DMS79 treated with DMSO at 0.1 percent for 48 hours (cell line): ENCODE data around the gene GXYLT1.
"Not testable (repeated sequence)": the region's sequence is repeated elsewhere in the genome, so short reads cannot be mapped to it uniquely, and the experiment has no call there.

Experiments used
- DNase-seq: peaks from one replicate; lab custom pipeline; 2025; lab: John Stamatoyannopoulos, UW

The GXYLT1 gene

DNA sequence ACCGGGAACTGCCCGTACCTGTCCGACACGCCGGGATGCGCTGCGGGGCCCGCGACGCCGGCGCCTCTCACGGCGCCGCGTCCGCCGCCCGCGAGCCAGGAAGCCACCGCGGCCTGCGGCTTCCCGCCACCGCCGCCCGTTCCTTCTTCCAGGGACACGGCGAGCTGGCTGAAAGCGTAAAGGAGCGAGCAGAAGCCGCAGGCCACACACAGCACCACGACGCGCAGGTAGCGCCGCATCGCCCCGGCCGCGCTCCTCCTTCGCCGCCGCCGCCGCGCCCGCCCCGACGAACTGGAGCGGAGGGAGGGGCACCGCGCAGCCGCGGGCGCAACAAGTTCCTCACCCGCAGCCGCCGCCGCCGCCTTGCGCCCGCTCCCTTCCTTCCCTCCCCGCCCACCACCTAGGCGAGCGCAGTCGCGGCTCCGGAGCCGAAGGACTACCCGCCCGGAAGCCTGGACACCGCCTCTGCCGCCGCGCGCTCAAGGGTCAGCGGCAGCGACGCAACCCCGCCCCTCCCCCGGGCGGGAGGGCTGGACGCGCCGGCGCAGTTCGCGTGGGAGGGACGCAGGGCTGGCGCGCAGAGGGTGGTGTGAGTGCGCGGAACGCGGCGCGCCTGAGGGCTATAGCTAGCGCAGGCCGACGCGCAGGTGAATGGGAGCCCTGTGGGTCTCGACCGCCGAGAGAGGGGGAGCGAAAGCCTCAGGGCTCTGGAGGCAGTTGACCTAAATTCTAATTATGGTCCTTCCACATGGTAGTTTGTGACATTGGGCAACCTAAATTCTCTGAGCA lies at the start of gene GXYLT1:
Gene GXYLT1 (minus strand): TSS at position 467 of the 789 bp plus-strand sequence. CDS start 228 bp downstream, at position 239.
- peak; percentile 84 for DNase-seq

DNA sequence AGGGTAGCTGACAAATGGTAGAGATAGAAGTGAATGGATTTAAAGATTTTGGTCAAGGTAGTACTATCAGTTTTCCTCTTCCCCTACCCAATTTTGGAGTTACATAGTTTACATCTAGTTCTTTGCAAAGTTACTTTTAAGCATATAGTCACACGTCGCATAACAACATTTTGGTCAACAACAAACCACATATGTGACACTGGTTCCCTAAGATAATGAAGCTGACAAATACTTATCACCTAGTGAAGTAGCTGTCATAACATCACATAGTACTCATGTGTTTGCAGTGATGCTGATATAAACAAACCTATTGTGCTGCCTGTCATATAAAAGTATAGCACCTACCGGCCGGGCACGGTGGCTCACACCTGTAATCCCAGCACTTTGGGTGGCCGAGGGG lies 48.0 kb upstream of the GXYLT1 start:
- DNase-seq: no peak

- no peak for DNase-seq
Observed at GRCh38 chr12:42192258-42192657, 47.6 kb upstream of the GXYLT1 start.

GRCh38 chr12:42190376-42190775 lies 45.7 kb upstream of the GXYLT1 start:
- DNase-seq: no peak

- not testable (repeated sequence) for DNase-seq
Observed at GRCh38 chr12:42188275-42188674, 43.6 kb upstream of the GXYLT1 start.

- no peak for DNase-seq
Observed at GRCh38 chr12:42187799-42188198, 43.1 kb upstream of the GXYLT1 start.

GRCh38 chr12:42186793-42187192 lies 42.1 kb upstream of the GXYLT1 start:
- no peak for DNase-seq

DNA sequence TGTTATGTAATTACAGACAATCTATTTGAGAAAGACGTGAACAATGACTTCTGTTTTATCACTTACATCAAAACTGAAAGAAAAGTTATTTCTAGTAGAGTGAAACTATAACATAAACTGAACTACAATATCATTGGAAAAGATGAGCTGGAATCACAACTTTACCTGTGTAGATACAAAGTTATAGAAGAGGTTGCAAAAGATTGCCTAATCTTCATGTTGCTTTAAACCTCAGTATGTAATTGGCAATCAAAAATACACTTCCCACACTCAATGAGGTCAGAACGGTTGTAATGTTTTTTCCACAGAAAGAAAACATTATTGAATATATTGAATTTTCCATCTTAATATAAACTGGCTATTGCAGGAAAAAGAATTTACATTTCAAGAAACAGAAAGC lies 37.7 kb upstream of the GXYLT1 start:
- no peak for DNase-seq

DNA sequence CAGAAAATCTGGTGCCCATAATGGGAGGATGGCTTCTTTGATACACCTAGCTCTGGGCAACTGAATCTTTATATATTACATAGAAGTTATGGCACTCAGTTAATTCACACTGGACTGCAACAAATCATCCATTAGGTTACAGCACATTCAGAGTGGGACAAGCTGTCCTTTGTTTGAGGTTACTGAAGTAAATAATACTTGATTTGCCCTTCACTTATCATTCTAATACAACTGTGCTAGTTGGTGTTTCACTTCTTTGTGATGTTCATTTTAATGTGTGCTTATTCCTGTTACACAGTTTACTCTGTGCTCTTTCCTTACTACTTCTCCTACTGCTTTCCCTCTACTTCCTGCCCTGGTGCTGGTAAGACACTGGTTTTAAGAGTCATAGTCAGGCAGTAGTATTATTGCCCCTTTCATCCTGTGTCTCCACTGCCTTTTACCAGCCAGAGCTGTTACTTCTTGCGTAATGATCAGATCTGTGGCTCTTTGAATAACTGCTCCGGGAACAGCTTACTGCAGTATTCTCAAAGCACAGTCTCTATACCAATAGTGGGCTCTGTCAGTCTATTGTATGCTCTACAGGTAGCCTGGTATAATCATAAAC lies 36.4 kb upstream of the GXYLT1 start:
- DNase-seq: no peak

- DNase-seq: no peak
Observed at GRCh38 chr12:42178101-42178500, 33.4 kb upstream of the GXYLT1 start.

DNA sequence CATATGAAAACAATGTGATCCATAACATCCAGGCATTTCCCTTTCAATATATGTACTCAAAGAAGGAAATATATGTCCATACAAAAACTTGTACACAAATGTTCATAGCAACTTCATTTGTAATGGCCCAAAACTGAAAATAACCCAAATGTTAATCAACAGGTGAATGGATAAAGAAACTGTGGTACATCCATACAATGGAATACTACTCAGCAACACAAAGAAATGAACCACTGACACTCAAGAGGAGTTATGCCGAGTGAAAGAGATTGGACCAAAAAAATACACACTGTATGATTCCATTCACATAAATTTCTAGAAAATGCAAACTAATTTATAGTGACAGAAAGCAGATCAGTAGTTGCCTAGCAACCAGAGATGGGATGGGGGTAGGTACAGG lies 30.3 kb upstream of the GXYLT1 start:
- no peak for DNase-seq

GRCh38 chr12:42173961-42174521 lies 29.4 kb upstream of the GXYLT1 start:
- DNase-seq: no peak

DNA sequence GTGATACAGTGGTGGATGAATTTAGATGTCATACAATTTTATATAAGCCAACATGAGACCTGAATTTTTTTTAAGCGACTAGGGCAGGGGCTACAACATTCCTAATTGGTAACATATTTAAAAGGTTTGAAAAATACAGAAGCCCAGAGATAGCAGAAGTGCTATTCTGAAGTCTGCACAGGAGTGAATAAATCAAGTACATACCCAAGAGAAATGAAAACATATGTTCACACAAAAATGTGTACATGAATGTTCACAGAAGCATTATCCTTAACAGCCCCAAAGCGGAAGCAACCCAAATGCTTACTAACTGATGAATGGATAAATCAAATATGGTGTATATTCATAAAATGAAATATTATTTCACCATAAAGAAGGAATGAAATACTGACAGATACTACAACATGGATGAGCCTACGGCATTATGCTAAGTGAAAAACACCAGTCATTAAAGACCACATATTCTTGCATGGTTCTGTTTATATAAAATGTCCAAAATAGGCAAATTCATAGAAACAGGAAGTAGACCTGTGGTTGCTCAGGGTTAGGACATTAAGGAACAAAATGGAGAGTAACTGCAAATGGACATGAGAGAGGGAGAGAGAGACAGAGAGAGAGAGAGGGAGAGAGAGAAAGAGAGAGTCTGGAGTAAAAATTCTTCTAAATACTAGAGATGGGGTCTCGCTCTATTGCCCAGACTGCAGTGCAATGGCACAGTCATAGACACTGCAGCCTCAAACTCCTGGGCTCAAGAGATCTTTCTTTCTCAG lies 28.0 kb upstream of the GXYLT1 start:
- DNase-seq: no peak

DNA sequence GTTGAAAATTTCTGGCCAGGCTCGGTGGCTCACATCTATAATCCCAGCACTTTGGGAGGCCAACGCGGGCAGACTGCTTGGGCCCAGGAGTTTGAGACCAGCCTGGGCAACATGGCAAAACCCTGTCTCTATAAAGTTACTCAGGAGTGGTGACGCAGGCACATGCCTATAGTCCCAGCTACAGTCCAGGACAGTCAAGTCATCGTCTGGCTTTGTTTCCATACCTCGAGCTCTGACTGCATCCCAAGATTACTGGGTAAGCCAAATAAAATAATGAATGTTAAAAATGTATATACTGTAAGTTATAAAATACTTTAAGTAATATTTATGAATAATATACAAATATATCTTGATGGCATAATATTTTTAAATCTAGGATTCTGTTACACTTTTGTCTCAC lies 23.0 kb upstream of the GXYLT1 start:
- no peak for DNase-seq

DNA sequence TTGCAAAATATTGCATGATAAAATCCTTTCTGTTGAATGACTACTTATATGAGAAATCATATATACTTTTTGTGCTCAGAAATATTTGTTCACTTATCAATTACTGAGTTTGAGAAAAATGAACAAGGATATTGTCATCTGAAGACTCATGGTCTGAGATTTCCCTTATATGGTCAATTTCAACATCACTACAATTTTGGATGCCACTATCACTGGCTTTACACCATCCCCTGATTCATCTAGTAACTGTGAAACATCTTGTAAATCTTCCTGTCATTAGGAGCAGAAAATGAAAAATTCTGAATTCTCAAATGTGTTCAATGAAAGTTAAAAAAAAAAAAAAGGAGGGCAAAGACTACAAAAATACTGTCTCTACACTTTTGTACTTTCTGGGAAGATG lies 21.8 kb upstream of the GXYLT1 start:
- DNase-seq: no peak

- DNase-seq: no peak
Observed at GRCh38 chr12:42163913-42164312, 19.2 kb upstream of the GXYLT1 start.

DNA sequence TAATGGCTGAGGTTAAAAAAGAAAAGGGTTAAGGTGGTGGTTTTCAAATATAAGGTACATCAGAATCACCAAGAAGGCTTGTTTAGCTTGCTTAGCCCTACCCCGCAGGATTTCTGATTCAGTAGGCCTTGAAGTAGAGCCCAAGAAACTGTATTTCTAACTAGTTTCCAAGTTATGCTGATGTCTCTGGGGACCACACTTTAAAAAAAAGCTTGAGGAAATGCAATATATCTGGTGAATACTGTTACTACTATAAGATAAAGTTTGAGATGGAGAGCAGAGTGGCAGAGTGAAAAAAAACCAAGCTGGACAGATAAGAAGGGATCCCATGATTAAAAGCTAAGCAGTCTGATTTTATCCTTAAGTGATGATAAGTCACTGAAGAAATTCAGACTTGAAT lies 18.3 kb upstream of the GXYLT1 start:
- DNase-seq: no peak

GRCh38 chr12:42162193-42162592 lies 17.5 kb upstream of the GXYLT1 start:
- DNase-seq: no peak

GRCh38 chr12:42161529-42161928 lies 16.9 kb upstream of the GXYLT1 start:
- no peak for DNase-seq

GRCh38 chr12:42156232-42156631 lies 11.6 kb upstream of the GXYLT1 start:
- no peak for DNase-seq

DNA sequence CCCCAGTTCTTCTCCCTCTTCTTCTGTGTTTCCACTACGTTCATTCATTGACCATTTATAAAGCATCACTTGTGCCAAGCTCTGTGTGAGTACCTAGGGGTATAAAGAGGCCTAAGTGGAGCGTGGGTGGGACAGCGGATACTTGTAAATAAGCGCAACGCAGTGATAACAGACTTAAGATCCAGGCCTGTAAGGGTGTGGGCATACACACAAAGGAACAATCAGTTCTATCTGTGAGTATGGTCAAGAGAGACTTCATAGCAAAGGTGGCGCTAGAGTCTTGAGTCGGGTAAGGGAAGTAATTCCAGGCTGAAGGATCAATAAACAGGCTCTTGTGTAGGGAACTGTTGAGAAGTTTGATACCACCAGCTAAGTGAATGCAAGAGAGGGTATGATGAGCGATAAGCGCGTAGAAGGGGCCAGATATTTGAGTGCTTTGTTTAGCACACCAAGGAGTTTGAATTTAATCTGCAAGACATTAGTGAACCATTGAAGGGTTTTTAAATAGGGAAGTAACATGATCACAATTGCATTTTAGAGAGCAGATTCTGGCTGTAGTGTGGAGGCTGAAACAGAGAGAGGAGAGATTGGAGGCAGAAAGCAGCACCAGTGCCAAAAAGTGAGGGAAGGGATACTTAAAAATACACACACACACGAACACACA lies 1.0 kb upstream of the GXYLT1 start:
- peak; percentile 28 for DNase-seq

DNA sequence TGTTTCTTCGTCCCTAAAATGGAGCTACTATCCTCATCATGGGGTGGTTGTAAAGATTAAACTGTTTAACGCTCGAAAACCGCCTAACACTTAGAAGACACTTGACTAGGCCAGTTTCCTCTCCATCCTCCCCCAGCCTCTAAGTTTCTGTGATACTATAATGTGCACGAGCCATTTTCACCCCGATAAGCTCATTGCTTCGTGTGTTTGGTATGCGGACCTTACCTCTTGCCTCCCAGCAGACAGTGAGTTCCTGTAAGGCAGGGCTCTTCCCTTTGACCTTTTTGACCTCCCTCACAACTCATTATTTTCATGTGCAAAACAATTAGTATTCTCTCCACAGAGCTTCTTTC lies 499 bp upstream of the GXYLT1 start:
- no peak for DNase-seq

DNA sequence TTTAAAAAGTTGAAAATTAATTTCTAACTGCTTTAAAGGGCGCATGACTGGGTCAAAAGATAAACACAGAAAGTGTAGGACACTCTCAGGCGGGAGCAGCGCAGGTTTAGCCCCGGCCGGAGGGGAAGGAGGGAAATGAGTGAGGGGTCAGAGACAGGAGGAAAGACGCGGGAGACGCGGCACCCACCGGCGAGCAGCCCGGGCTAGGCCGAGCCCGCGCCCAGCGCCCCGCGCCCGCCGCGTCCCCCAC lies 591 bp downstream of the GXYLT1 start:
- no peak for DNase-seq
